ENCODE data around the gene CYP2A7.
"Not testable (repeated sequence)": the region's sequence is repeated elsewhere in the genome, so short reads cannot be mapped to it uniquely, and the experiment has no call there.

CYP2A7 gene

DNA sequence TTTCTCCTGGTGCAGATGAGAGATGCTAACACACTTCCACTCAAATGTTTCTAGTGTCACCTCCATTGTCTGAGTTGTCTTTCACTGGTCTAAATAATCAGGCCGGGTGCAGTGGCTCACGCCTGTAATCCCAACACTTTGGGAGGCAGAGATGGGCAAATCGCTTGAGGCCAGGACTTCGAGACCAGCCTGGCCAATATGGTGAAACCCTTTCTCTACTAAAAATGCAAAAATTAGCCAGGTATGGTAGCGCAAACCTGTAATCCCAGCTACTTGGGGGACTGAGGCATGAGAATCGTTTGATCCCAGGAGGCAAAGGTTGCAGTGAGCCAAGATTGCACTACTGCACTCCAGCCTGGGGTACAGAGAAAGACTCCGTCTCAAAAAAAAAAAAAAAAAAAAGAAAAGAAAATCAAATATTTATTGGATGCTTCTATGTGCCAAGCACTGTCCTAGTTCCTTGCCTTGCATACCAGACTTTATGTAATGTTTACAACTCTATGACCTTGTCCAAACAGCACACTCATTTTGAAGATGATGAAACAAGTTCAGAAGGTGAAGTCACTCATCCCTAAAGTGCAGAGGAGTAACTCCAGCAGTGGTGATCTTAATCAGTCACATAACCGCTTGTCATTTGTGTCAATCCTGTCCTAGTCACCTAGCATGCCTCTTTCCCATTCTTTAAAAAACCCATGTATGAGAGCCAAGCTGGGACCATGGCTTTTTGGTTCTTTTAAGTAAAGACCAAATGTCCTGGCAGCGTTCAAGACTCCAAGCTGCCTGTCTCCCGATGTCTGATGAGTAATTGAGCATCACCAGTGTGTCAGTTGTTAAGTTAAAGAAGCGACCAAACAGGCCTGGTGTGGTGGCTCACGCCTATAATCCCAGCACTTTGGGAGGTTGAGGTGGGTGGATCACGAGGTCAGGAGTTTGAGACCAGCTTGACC, 15.1 kb upstream of the CYP2A7 start:
- not testable (repeated sequence) for H3K4me1 ChIP-seq (ENCODE audit: low read depth, poor library complexity, severe bottlenecking); H3K4me3 ChIP-seq (IDR thresholded peaks at IDR 0.05; ENCODE audit: insufficient read depth, low read depth, low read length); H3K27ac ChIP-seq; H3K9ac ChIP-seq; H3K36me3 ChIP-seq (ENCODE audit: insufficient read depth); H4K20me1 ChIP-seq (ENCODE audit: insufficient read depth); H3K27me3 ChIP-seq (ENCODE audit: insufficient read depth, low read depth); H3K79me2 ChIP-seq (ENCODE audit: insufficient read depth, low read depth); H2AFZ ChIP-seq (ENCODE audit: low read depth); H3K4me2 ChIP-seq

DNA sequence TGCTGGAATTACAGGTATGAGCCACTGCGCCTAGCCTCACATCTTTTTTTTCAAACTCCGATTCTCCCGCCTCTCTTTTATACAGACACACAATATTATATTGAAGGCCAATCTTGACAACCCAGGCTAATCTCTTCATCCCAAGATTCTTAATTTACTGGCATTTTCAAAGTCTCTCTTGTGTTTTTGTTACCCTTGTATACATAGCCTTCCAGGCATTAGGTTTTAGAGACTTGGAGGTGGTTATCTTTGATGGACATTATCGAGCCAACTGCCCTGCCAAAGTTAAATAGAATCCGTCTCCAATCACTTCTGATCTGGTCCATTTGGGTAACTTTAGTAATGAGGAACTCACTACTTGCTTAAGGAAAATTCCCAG, 14.4 kb upstream of the CYP2A7 start:
- Histone ChIP-seq H3K9ac (no peak overlapping the region), H3K4me1 (ENCODE audit: low read depth, poor library complexity, severe bottlenecking) (no peaks in the 10 kb centered on the region), H2AFZ (ENCODE audit: low read depth) (no peak overlapping the region), H3K79me2 (ENCODE audit: insufficient read depth, low read depth) (no peaks in the 10 kb centered on the region), H3K4me3 (IDR thresholded peaks at IDR 0.05; ENCODE audit: insufficient read depth, low read depth, low read length) (no peak overlapping the region), H3K4me2 (no peak overlapping the region), H4K20me1 (ENCODE audit: insufficient read depth) (no peaks in the 10 kb centered on the region), H3K27me3 (ENCODE audit: insufficient read depth, low read depth) (no peaks in the 10 kb centered on the region), H3K36me3 (ENCODE audit: insufficient read depth) (no peaks in the 10 kb centered on the region), H3K27ac (no peak overlapping the region)
- TF ChIP-seq, protein P1, sequence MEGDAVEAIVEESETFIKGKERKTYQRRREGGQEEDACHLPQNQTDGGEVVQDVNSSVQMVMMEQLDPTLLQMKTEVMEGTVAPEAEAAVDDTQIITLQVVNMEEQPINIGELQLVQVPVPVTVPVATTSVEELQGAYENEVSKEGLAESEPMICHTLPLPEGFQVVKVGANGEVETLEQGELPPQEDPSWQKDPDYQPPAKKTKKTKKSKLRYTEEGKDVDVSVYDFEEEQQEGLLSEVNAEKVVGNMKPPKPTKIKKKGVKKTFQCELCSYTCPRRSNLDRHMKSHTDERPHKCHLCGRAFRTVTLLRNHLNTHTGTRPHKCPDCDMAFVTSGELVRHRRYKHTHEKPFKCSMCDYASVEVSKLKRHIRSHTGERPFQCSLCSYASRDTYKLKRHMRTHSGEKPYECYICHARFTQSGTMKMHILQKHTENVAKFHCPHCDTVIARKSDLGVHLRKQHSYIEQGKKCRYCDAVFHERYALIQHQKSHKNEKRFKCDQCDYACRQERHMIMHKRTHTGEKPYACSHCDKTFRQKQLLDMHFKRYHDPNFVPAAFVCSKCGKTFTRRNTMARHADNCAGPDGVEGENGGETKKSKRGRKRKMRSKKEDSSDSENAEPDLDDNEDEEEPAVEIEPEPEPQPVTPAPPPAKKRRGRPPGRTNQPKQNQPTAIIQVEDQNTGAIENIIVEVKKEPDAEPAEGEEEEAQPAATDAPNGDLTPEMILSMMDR (conservative IDR thresholded peaks at IDR 0.05; ENCODE audit: low read depth, low read length): no peak

DNA sequence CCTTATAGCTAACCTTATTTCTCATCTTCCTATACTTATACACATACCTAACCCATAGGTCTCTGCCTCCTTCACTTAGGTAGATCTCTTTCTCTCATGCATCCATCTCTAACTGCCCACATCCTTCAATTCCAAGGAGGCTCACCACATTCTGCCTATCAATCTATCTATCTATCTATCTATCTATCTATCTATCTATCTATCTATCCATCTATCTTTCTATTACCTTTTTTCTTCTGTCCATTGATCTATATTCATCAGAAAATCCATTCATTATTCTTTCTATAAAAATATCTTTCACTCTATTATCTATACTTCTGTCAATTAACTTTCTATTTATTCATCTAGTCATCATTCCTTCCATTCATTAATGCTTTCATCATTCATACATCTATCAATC, 11.1 kb upstream of the CYP2A7 start:
- Histone ChIP-seq H2AFZ (ENCODE audit: low read depth) (no peak overlapping the region), H3K4me3 (IDR thresholded peaks at IDR 0.05; ENCODE audit: insufficient read depth, low read depth, low read length) (no peak overlapping the region), H3K36me3 (ENCODE audit: insufficient read depth) (no peaks in the 10 kb centered on the region), H3K4me2 (no peak overlapping the region), H3K27ac (no peak overlapping the region), H3K9ac (no peak overlapping the region), H3K27me3 (ENCODE audit: insufficient read depth, low read depth) (no peaks in the 10 kb centered on the region), H3K4me1 (ENCODE audit: low read depth, poor library complexity, severe bottlenecking) (no peaks in the 10 kb centered on the region), H3K79me2 (ENCODE audit: insufficient read depth, low read depth) (no peaks in the 10 kb centered on the region), H4K20me1 (ENCODE audit: insufficient read depth) (no peaks in the 10 kb centered on the region)
- TF ChIP-seq, protein P1 (conservative IDR thresholded peaks at IDR 0.05; ENCODE audit: low read depth, low read length): no peak

DNA sequence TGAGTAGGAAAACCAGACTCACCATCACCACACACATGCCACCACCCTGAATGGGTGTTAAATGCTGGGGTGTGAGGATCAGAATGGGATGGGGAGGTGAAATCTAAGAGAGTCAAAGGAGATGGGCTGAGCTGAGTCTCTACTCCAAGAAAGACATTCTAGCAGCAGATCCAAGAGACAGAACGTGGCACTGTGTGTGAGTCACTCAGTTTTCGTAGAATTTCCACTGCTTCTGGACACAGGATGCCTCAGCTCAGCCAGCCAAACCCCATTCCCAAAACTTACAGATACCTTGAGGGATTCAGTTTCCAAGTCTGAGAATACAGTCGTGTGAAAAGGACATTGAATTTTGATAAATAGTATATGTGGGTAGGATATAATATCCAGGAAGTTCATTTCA, 7.3 kb upstream of the CYP2A7 start:
- no peaks in the 10 kb centered on the region for H3K79me2 ChIP-seq (ENCODE audit: insufficient read depth, low read depth)
- no peak overlapping the region for H2AFZ ChIP-seq (ENCODE audit: low read depth)
- H3K9ac ChIP-seq: no peak overlapping the region
- no peaks in the 10 kb centered on the region for H3K27me3 ChIP-seq (ENCODE audit: insufficient read depth, low read depth)
- no peak overlapping the region for H3K4me2 ChIP-seq
- TF ChIP-seq, protein P1 (conservative IDR thresholded peaks at IDR 0.05; ENCODE audit: low read depth, low read length): no peak
- H3K4me3 ChIP-seq (IDR thresholded peaks at IDR 0.05; ENCODE audit: insufficient read depth, low read depth, low read length): no peak overlapping the region
- H3K4me1 ChIP-seq (ENCODE audit: low read depth, poor library complexity, severe bottlenecking): no peaks in the 10 kb centered on the region
- H3K36me3 ChIP-seq (ENCODE audit: insufficient read depth): no peaks in the 10 kb centered on the region
- H3K27ac ChIP-seq: no peak overlapping the region
- no peaks in the 10 kb centered on the region for H4K20me1 ChIP-seq (ENCODE audit: insufficient read depth)

DNA sequence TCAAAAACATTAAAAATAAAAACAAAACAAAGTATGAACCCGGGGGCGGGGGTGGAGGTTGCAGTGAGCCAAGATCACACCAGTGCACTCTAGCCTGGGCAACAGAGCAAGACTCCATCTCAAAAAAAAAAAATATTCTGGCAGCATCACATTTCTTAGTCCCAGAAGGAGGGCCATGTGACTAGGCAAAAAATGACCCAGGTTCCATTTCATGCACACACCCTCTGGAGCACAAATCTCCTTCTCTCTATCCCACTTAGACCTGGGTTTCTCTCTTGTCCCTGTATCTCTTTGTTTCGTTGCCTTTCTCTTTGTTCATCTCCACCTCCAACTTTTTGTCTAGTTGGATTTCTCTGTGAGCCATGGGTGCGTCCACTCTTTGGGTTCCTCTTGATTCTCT, 6.2 kb upstream of the CYP2A7 start:
- Histone ChIP-seq H4K20me1 (ENCODE audit: insufficient read depth) (no peaks in the 10 kb centered on the region), H3K27me3 (ENCODE audit: insufficient read depth, low read depth) (no peaks in the 10 kb centered on the region), H3K36me3 (ENCODE audit: insufficient read depth) (no peaks in the 10 kb centered on the region), H2AFZ (ENCODE audit: low read depth) (no peak overlapping the region), H3K9ac (no peak overlapping the region), H3K27ac (no peak overlapping the region), H3K4me2 (no peak overlapping the region), H3K4me3 (IDR thresholded peaks at IDR 0.05; ENCODE audit: insufficient read depth, low read depth, low read length) (no peak overlapping the region), H3K79me2 (ENCODE audit: insufficient read depth, low read depth) (no peaks in the 10 kb centered on the region), H3K4me1 (ENCODE audit: low read depth, poor library complexity, severe bottlenecking) (no peaks in the 10 kb centered on the region)
- TF ChIP-seq, protein P1 (conservative IDR thresholded peaks at IDR 0.05; ENCODE audit: low read depth, low read length): no peak

DNA sequence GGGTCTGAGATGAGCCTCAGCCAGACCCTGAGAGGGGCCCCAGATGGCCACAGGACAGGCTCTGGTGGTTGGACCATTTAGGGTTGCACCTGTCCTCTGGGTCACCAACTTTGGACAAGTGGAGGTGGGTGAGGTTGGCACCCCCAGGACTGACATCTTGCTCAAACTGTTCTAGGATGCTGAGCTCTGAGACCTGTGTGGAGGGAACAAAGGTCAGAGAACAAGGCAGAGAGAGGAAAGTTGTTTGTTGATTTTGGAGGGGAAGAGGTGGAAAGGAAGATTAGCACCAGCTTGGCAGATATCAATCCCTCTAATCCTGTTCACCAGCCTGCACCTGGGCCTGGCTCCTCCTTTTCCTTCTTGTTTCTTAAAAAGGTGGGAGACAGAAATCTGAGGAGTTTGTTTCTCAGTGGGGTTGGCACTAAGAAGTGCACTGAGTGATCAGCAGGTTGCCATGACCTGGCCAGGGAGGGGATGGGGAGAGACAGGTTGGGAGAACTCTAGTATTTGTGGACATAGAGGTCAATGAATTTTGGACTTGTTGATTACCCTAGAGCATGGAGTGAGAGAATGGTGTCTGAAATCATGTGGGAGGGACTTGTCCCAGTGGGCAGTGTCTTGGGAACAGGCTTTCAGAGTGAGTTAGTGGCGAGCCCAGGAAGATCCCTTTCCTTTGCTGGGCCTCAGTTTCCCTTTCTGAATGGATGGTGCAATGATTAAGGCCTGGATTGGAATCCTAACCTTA, 2.3 kb upstream of the CYP2A7 start:
- not testable (repeated sequence) for H3K27me3 ChIP-seq (ENCODE audit: insufficient read depth, low read depth); H3K4me3 ChIP-seq (IDR thresholded peaks at IDR 0.05; ENCODE audit: insufficient read depth, low read depth, low read length); H3K36me3 ChIP-seq (ENCODE audit: insufficient read depth); H3K4me2 ChIP-seq; H2AFZ ChIP-seq (ENCODE audit: low read depth); H4K20me1 ChIP-seq (ENCODE audit: insufficient read depth); H3K27ac ChIP-seq; H3K4me1 ChIP-seq (ENCODE audit: low read depth, poor library complexity, severe bottlenecking); H3K79me2 ChIP-seq (ENCODE audit: insufficient read depth, low read depth); H3K9ac ChIP-seq
